Naive thymus-derived CD8-positive, alpha-beta T cell (primary cell): ENCODE results near the gene IFT122. TPM values are rescaled to one million over a fixed set of nuclear protein-coding genes. Genes with fewer than 3 reads are reported as not detected.
A peak's percentile ranks its signal among the peaks of the same experiment; 100 is the strongest.
"Not testable (repeated sequence)": the region's sequence is repeated elsewhere in the genome, so short reads cannot be mapped to it uniquely, and the experiment has no call there.

Experiments
- ATAC-seq, 2 donors: fragments of 150-1000 bp; cut with Tn5 transposase in 1 of 2; sonication (Bioruptor Pico), chemical (Tn5 transposase) in 1 of 2; 1 replicate in 1 of 2; 2 replicates in 1 of 2; pipeline ENCODE4 v1.10.0; 2021; ENCODE audit warnings: mild to moderate bottlenecking in 2 of 2, moderate library complexity in 2 of 2
- POLR2A ChIA-PET: fragments of 350-600 bp; sonication (Branson Sonifier 250); formaldehyde crosslinking; loops from one replicate; lab custom pipeline; 2021; ENCODE audit warnings: antibody characterized with exemption; lab: Charles Lee
- DNase-seq, 10 donors: peaks; one replicate each; pipeline versions ENCODE4 v3.0.0 to v3.0.0-alpha.2; 2020 to 2022
- H3K27ac Mint-ChIP-seq, 10 donors: one replicate each; pipeline ENCODE4 v1.8.0; 2020 to 2022; ENCODE audit warnings: mild to moderate bottlenecking in 10 of 10, mixed read lengths in 10 of 10, moderate library complexity in 4 of 10, inconsistent platforms in 1 of 10
- H3K27me3 Mint-ChIP-seq, 5 donors: one replicate each; pipeline ENCODE4 v1.8.0; 2021 to 2022; ENCODE audit warnings: mixed read lengths in 5 of 5
- H3K36me3 Mint-ChIP-seq, 3 donors: one replicate each; pipeline ENCODE4 v1.8.0; 2020 to 2022; ENCODE audit warnings: mixed read lengths in 3 of 3, mild to moderate bottlenecking in 2 of 3, inconsistent platforms in 1 of 3
- H3K4me1 Mint-ChIP-seq, 4 donors: one replicate each; pipeline ENCODE4 v1.8.0; 2021 to 2022; ENCODE audit warnings: mixed read lengths in 4 of 4
- H3K4me3 Mint-ChIP-seq, 10 donors: one replicate each; pipeline ENCODE4 v1.8.0; 2020 to 2022; ENCODE audit warnings: mild to moderate bottlenecking in 10 of 10, mixed read lengths in 10 of 10, moderate library complexity in 6 of 10, inconsistent platforms in 1 of 10
- H3K9me3 Mint-ChIP-seq, 9 donors: one replicate each; pipeline ENCODE4 v1.8.0; 2020 to 2022; ENCODE audit warnings: mixed read lengths in 9 of 9, mild to moderate bottlenecking in 3 of 9, inconsistent platforms in 1 of 9, moderate library complexity in 1 of 9
- polyA plus RNA-seq, 3 donors: library from polyadenylated mRNA; unstranded; fragments of 300-500 nt; fragmentation: Illumina TruSeq; gene quantifications; one replicate each; pipeline ENCODE4 v1.2.3, GENCODE V29; 2021
- total RNA-seq, 8 experiments: library from RNA in 2 of 8; stranded (reverse) in 2 of 8; gene quantifications; one replicate each; pipeline ENCODE4 v1.2.3 and lab custom pipeline; 2021 to 2026

The IFT122 gene
- total and polyA plus RNA-seq, 5 experiments from 2014 or later = 3.3 to 25.2 (median 6.5) TPM

GRCh38 chr3:129463716-129464115 is 23.7 kb downstream of the IFT122 start:
- DNase-seq = no peak
- no peak overlapping the region for H3K27ac Mint-ChIP-seq
- ATAC-seq = no peak
- no peak overlapping the region for H3K4me3 Mint-ChIP-seq
- H3K9me3 Mint-ChIP-seq = no peaks in the 10 kb centered on the region
- POLR2A ChIA-PET = no interaction called here
- peaks cover 0 to 2% (median 0%) of the 10 kb centered on the region in 4 donors for H3K4me1 Mint-ChIP-seq
- peaks cover 0 to 12% (median 6%) of the 10 kb centered on the region in 3 donors for H3K36me3 Mint-ChIP-seq
- H3K27me3 Mint-ChIP-seq = no peaks in the 10 kb centered on the region

GRCh38 chr3:129467932-129468331 is 27.9 kb downstream of the IFT122 start:
- H3K27ac Mint-ChIP-seq = no peak overlapping the region
- no peak overlapping the region for H3K4me3 Mint-ChIP-seq
- peaks cover 5 to 24% (median 22%) of the 10 kb centered on the region in 3 donors for H3K36me3 Mint-ChIP-seq
- H3K27me3 Mint-ChIP-seq = no peaks in the 10 kb centered on the region
- H3K9me3 Mint-ChIP-seq = no peaks in the 10 kb centered on the region
- no peak for DNase-seq
- POLR2A ChIA-PET = no interaction called here
- peaks cover 0 to 7% (median 2%) of the 10 kb centered on the region in 4 donors for H3K4me1 Mint-ChIP-seq
- ATAC-seq = no peak

- Mint-ChIP-seq H3K4me3 (no peak overlapping the region), H3K4me1 (peaks cover 0 to 7% (median 2%) of the 10 kb centered on the region in 4 donors), H3K27me3 (no peaks in the 10 kb centered on the region), H3K9me3 (no peaks in the 10 kb centered on the region), H3K36me3 (peaks cover 5 to 24% (median 22%) of the 10 kb centered on the region in 3 donors), H3K27ac (peak overlapping the region in 4 of 10 donors; percentile 8 to 47 (median 14))
- POLR2A ChIA-PET = no interaction called here
- peak in 1 of 2 donors; percentile 65 for ATAC-seq
- no peak for DNase-seq
Observed at GRCh38 chr3:129469026-129469425, 29.0 kb downstream of the IFT122 start.

GRCh38 chr3:129470861-129471260 is 30.8 kb downstream of the IFT122 start:
- Mint-ChIP-seq H3K27me3 (no peaks in the 10 kb centered on the region), H3K4me3 (no peak overlapping the region), H3K4me1 (peaks cover 0 to 7% (median 2%) of the 10 kb centered on the region in 4 donors), H3K27ac (no peak overlapping the region), H3K9me3 (no peaks in the 10 kb centered on the region), H3K36me3 (peaks cover 5 to 24% (median 21%) of the 10 kb centered on the region in 3 donors)
- POLR2A ChIA-PET = no interaction called here
- no peak for DNase-seq
- no peak for ATAC-seq

- ATAC-seq (no peak), DNase-seq (no peak)
- no peak overlapping the region for H3K4me3 Mint-ChIP-seq
- no peaks in the 10 kb centered on the region for H3K9me3 Mint-ChIP-seq
- H3K36me3 Mint-ChIP-seq = peaks cover 5 to 44% (median 25%) of the 10 kb centered on the region in 3 donors
- H3K27me3 Mint-ChIP-seq = no peaks in the 10 kb centered on the region
- no peak overlapping the region for H3K27ac Mint-ChIP-seq
- peaks cover 0 to 7% (median 2%) of the 10 kb centered on the region in 4 donors for H3K4me1 Mint-ChIP-seq
- POLR2A ChIA-PET = no interaction called here
Observed at GRCh38 chr3:129473067-129473768, 33.2 kb downstream of the IFT122 start.

- H3K9me3 Mint-ChIP-seq = no peaks in the 10 kb centered on the region
- H3K4me1 Mint-ChIP-seq = peaks cover 0 to 7% (median 2%) of the 10 kb centered on the region in 4 donors
- no peaks in the 10 kb centered on the region for H3K27me3 Mint-ChIP-seq
- DNase-seq (no peak), ATAC-seq (no peak)
- no peak overlapping the region for H3K27ac Mint-ChIP-seq
- H3K4me3 Mint-ChIP-seq = no peak overlapping the region
- H3K36me3 Mint-ChIP-seq = peaks cover 5 to 47% (median 25%) of the 10 kb centered on the region in 3 donors
- POLR2A ChIA-PET = no interaction called here
Observed at GRCh38 chr3:129473769-129474152, 33.7 kb downstream of the IFT122 start.

- POLR2A ChIA-PET = no interaction called here
- H3K9me3 Mint-ChIP-seq = no peaks in the 10 kb centered on the region
- DNase-seq = no peak
- ATAC-seq = no peak
- peak overlapping the region in 1 of 10 donors; percentile 27 for H3K27ac Mint-ChIP-seq
- no peak overlapping the region for H3K4me3 Mint-ChIP-seq
- no peaks in the 10 kb centered on the region for H3K27me3 Mint-ChIP-seq
- no peaks in the 10 kb centered on the region for H3K4me1 Mint-ChIP-seq
- H3K36me3 Mint-ChIP-seq = peaks cover 0 to 50% (median 18%) of the 10 kb centered on the region in 3 donors
Observed at GRCh38 chr3:129474984-129475804, 35.2 kb downstream of the IFT122 start.

GRCh38 chr3:129475863-129476262 is 35.8 kb downstream of the IFT122 start:
- H3K9me3 Mint-ChIP-seq = no peaks in the 10 kb centered on the region
- no peaks in the 10 kb centered on the region for H3K27me3 Mint-ChIP-seq
- POLR2A ChIA-PET = no interaction called here
- no peak overlapping the region for H3K27ac Mint-ChIP-seq
- ATAC-seq (no peak), DNase-seq (no peak)
- H3K36me3 Mint-ChIP-seq = peaks cover 0 to 50% (median 16%) of the 10 kb centered on the region in 3 donors
- no peaks in the 10 kb centered on the region for H3K4me1 Mint-ChIP-seq
- H3K4me3 Mint-ChIP-seq = no peak overlapping the region

- no peaks in the 10 kb centered on the region for H3K9me3 Mint-ChIP-seq
- H3K27ac Mint-ChIP-seq = peak overlapping the region in 1 of 10 donors; percentile 39
- peaks cover under 1 to 5% (median 1%) of the 10 kb centered on the region in 4 donors for H3K4me1 Mint-ChIP-seq
- no peak overlapping the region for H3K4me3 Mint-ChIP-seq
- POLR2A ChIA-PET = no interaction called here
- DNase-seq (no peak), ATAC-seq (no peak)
- H3K36me3 Mint-ChIP-seq = peaks cover 0 to 47% (median 16%) of the 10 kb centered on the region in 3 donors
- H3K27me3 Mint-ChIP-seq = no peaks in the 10 kb centered on the region
Observed at GRCh38 chr3:129476586-129476985, 36.6 kb downstream of the IFT122 start.

- Mint-ChIP-seq H3K4me3 (peak overlapping the region in 1 of 10 donors; percentile 28), H3K27ac (peak overlapping the region; percentile 64 to 96 (median 89)), H3K4me1 (peaks cover 7 to 12% (median 9%) of the 10 kb centered on the region in 4 donors), H3K36me3 (peaks cover 0 to 36% (median 8%) of the 10 kb centered on the region in 3 donors)
- H3K27me3 Mint-ChIP-seq, H3K9me3 Mint-ChIP-seq, POLR2A ChIA-PET, ATAC-seq, DNase-seq: not testable (repeated sequence)
Observed at GRCh38 chr3:129481225-129481765, 41.3 kb downstream of the IFT122 start.

- peaks cover 7 to 12% (median 9%) of the 10 kb centered on the region in 4 donors for H3K4me1 Mint-ChIP-seq
- ATAC-seq = peak; percentile 96 to 99
- peaks cover 0 to 30% (median 11%) of the 10 kb centered on the region in 3 donors for H3K36me3 Mint-ChIP-seq
- POLR2A ChIA-PET = no interaction called here
- H3K27me3 Mint-ChIP-seq = no peaks in the 10 kb centered on the region
- peak overlapping the region; percentile 64 to 96 (median 89) for H3K27ac Mint-ChIP-seq
- H3K4me3 Mint-ChIP-seq = peak overlapping the region in 5 of 10 donors; percentile 8 to 39 (median 28)
- H3K9me3 Mint-ChIP-seq = no peaks in the 10 kb centered on the region
- peak in 9 of 10 donors; percentile 23 to 80 (median 63) for DNase-seq
Observed at GRCh38 chr3:129481766-129482332, 41.8 kb downstream of the IFT122 start.

- Mint-ChIP-seq H3K36me3 (peaks cover 0 to 22% (median 8%) of the 10 kb centered on the region in 3 donors), H3K9me3 (no peaks in the 10 kb centered on the region), H3K4me1 (peaks cover 7 to 12% (median 9%) of the 10 kb centered on the region in 4 donors), H3K27me3 (no peaks in the 10 kb centered on the region), H3K4me3 (no peak overlapping the region), H3K27ac (peak overlapping the region in 7 of 10 donors; percentile 25 to 91 (median 73))
- POLR2A ChIA-PET = no interaction called here
- ATAC-seq = no peak
- DNase-seq = no peak
Observed at GRCh38 chr3:129482721-129483120, 42.7 kb downstream of the IFT122 start.
